Spleen (tissue), 11 donors: ENCODE results near the gene LEKR1. TPM values are rescaled to one million over a fixed set of nuclear protein-coding genes. Genes with fewer than 3 reads are reported as not detected.

ENCODE experiments used
- DNase-seq: peaks from one replicate; pipeline ENCODE4 v3.0.0-alpha.2; 2020
- H3K27ac ChIP-seq, 8 donors: fragments of 200-600 bp; sonication (generic) in 7 of 8; 1 replicate in 4 of 8; 2 replicates in 4 of 8; pipeline versions ENCODE4 v1.5.0 to v1.8.0; 2016 to 2021; ENCODE audit warnings: inconsistent platforms in 4 of 8, mild to moderate bottlenecking in 4 of 8, moderate library complexity in 1 of 8
- H3K27me3 ChIP-seq, 7 donors: fragments of 200-600 bp; sonication (generic) in 6 of 7; replicated peaks in 1 of 7; 1 replicate in 4 of 7; 2 replicates in 3 of 7; pipeline versions ENCODE4 v1.5.0 to v1.8.0; 2016 to 2021; ENCODE audit warnings: inconsistent platforms in 3 of 7, mild to moderate bottlenecking in 1 of 7
- H3K36me3 ChIP-seq, 6 donors: fragments of 200-600 bp; sonication (generic) in 5 of 6; 1 replicate in 4 of 6; 2 replicates in 2 of 6; pipeline versions ENCODE4 v1.5.0 to v1.8.0; 2016 to 2021; ENCODE audit warnings: inconsistent platforms in 2 of 6
- H3K4me1 ChIP-seq, 6 donors: fragments of 200-600 bp; sonication (generic) in 5 of 6; 1 replicate in 3 of 6; 2 replicates in 3 of 6; pipeline versions ENCODE4 v1.5.0 to v1.8.0; 2016 to 2021; ENCODE audit warnings: inconsistent platforms in 3 of 6
- H3K4me3 ChIP-seq, 8 donors: fragments of 200-600 bp; sonication (generic) in 7 of 8; 1 replicate in 4 of 8; 2 replicates in 4 of 8; pipeline versions ENCODE4 v1.5.0 to v1.8.0; 2016 to 2021; ENCODE audit warnings: inconsistent platforms in 4 of 8, mild to moderate bottlenecking in 4 of 8, moderate library complexity in 2 of 8
- H3K9me3 ChIP-seq, 8 donors: fragments of 200-600 bp; sonication (generic) in 7 of 8; 1 replicate in 4 of 8; 2 replicates in 4 of 8; pipeline versions ENCODE4 v1.5.0 to v1.8.0; 2016 to 2021; ENCODE audit warnings: inconsistent platforms in 4 of 8
- POLR2A ChIP-seq, 3 donors: fragments of 450-650 bp; IDR thresholded peaks; one replicate each; pipeline ENCODE4 v1.5.1; 2017; ENCODE audit warnings: antibody characterized with exemption in 3 of 3, mild to moderate bottlenecking in 1 of 3
- POLR2AphosphoS5 ChIP-seq, 3 donors: sonication (generic); formaldehyde crosslinking; IDR thresholded peaks; one replicate each; pipeline ENCODE4 v1.5.1; 2017; ENCODE audit warnings: antibody characterized with exemption in 3 of 3
- WGBS, 5 donors: extraction: QIAGEN DNeasy Blood & Tissue Kit in 3 of 5; methylation state at CpG; one replicate each; pipeline versions ENCODE4 v1.1.5 to v1.1.7; 2013 to 2018; 5-methylcytosine and 5-hydroxymethylcytosine counted together
- intact Hi-C: fragments of 100-400 bp; cut with DNase I; formaldehyde crosslinking; loops from one replicate; pipeline ENCODE4 v1.15.0; 2023; ENCODE audit warnings: low total_unique reads
- polyA plus RNA-seq, 3 donors: library from polyadenylated mRNA; stranded (reverse); fragments of 200-250 nt; gene quantifications; one replicate each; pipeline ENCODE4 v1.2.1, GENCODE V29; 2013
- total RNA-seq, 7 donors: library from RNA; depleted of rRNA in 3 of 7; stranded (reverse); fragments of >200 nt in 3 of 7; fragmentation: NEBNext Ultra II Directional in 4 of 7; extraction: Animal tissue kit (Norgen Biotek cat#: 25700) in 4 of 7; gene quantifications; one replicate each; pipeline versions ENCODE4 v1.1.0 to v1.2.1, GENCODE V29; 2016 to 2021
- TF ChIP-seq, protein P1 (sequence below), 11 experiments: fragments of 200-600 bp in 7 of 11; fragments of 450-650 bp in 4 of 11; sonication (generic) in 4 of 11; IDR thresholded peaks in 8 of 11; conservative IDR thresholded peaks in 3 of 11; 1 replicate in 7 of 11; 2 replicates in 4 of 11; pipeline versions ENCODE4 v1.4.0 to v1.8.0; 2016 to 2021; ENCODE audit warnings: antibody characterized with exemption in 11 of 11, inconsistent platforms in 4 of 11, mild to moderate bottlenecking in 1 of 11
- donor health status: healthy with polysubstance abuse.
- donor health status: DM: no; HTN: no; CAD: no; lungs with moderate emphysema.
- donor health status: DM: no; HTN: no; CAD: no.
- donor health status: Bipolar disorder and iron deficiency.
- donor health status: healthy.
- donor health status: DM: no; HTN: no; CAD: no.
- donor health status: DM: yes; HTN: yes; CAD: no.

Gene LEKR1
- total and polyA plus RNA-seq, 10 donors: 0.48 to 7.5 (median 2.5) TPM

DNA sequence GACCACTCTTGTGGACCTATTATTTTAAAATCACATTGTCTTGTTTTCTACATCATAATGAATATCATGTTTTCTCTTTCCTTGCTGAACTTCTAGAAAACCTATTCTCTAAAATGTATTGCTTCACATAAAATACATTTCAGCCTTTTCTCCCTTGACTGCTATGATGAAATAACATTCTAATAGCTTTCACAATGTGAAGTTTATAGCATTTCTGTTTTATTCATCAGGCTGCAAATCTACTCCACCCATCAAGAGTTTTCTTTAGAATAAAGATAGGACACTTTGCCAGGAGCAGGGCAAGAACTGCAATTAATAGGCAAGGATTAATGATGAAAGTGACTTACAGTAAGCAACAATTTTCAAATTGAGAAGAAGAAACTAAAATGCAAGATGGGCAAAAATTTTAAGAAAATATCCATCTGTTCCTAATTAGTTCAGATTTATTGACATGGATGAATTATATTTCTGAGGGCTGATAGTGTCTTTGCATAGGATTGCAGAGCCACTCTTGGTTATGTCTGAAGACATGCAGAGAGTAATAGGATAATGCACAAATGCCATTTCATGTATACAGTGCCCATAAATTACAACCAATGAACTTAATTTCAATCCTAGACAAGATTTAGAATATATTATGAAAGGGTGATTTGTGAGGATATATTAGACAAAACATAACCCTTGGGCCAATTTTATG lies 21.7 kb downstream of the LEKR1 start:
- no peaks in the 10 kb centered on the region for H3K9me3 ChIP-seq
- no peaks in the 10 kb centered on the region for H3K4me1 ChIP-seq
- no peaks in the 10 kb centered on the region for H3K36me3 ChIP-seq
- H3K27me3 ChIP-seq: no peaks in the 10 kb centered on the region
- intact Hi-C loops: no loop called here
- H3K27ac ChIP-seq: no peak overlapping the region
- TF ChIP-seq POLR2A (IDR thresholded peaks at IDR 0.05) (no peak), POLR2AphosphoS5 (IDR thresholded peaks at IDR 0.05) (no peak)
- TF ChIP-seq, protein P1, sequence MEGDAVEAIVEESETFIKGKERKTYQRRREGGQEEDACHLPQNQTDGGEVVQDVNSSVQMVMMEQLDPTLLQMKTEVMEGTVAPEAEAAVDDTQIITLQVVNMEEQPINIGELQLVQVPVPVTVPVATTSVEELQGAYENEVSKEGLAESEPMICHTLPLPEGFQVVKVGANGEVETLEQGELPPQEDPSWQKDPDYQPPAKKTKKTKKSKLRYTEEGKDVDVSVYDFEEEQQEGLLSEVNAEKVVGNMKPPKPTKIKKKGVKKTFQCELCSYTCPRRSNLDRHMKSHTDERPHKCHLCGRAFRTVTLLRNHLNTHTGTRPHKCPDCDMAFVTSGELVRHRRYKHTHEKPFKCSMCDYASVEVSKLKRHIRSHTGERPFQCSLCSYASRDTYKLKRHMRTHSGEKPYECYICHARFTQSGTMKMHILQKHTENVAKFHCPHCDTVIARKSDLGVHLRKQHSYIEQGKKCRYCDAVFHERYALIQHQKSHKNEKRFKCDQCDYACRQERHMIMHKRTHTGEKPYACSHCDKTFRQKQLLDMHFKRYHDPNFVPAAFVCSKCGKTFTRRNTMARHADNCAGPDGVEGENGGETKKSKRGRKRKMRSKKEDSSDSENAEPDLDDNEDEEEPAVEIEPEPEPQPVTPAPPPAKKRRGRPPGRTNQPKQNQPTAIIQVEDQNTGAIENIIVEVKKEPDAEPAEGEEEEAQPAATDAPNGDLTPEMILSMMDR (IDR thresholded peaks at IDR 0.05 in 8 of 11, conservative IDR thresholded peaks at IDR 0.05 in 3 of 11): no peak
- no peak overlapping the region for H3K4me3 ChIP-seq
- no peak for DNase-seq

DNA sequence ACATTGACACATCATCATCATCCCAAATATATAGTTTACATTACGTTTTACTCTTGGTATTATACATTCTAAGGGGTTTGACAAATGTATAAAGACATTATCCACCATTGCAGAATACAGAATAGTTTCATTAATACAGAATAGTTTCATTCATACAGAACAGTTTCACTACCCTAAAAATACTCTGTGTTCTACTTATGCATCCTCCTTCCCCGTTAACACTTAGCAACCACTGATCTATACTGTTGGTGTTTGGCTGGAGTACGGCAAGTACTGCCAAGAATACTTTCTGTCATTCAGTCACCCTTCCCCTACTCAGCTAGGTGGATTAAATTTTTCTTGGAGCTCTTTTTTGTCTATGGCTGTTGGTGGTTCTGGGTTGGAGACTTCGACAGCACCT lies 33.4 kb downstream of the LEKR1 start:
- no peak overlapping the region for H3K27ac ChIP-seq
- peaks cover 0 to 4% (median 0%) of the 10 kb centered on the region in 6 donors for H3K4me1 ChIP-seq
- no peaks in the 10 kb centered on the region for H3K36me3 ChIP-seq
- no peak for DNase-seq
- no peak overlapping the region for H3K4me3 ChIP-seq
- TF ChIP-seq POLR2A (IDR thresholded peaks at IDR 0.05): no peak
- no peak for TF ChIP-seq POLR2AphosphoS5 (IDR thresholded peaks at IDR 0.05)
- TF ChIP-seq, protein P1 (IDR thresholded peaks at IDR 0.05 in 8 of 11, conservative IDR thresholded peaks at IDR 0.05 in 3 of 11): no peak
- no peaks in the 10 kb centered on the region for H3K9me3 ChIP-seq
- 73 to 78% (median 76%) methylated on average over 4 of the region's 4 CpGs for WGBS, 5 donors
- intact Hi-C loops: no loop called here
- no peaks in the 10 kb centered on the region for H3K27me3 ChIP-seq

DNA sequence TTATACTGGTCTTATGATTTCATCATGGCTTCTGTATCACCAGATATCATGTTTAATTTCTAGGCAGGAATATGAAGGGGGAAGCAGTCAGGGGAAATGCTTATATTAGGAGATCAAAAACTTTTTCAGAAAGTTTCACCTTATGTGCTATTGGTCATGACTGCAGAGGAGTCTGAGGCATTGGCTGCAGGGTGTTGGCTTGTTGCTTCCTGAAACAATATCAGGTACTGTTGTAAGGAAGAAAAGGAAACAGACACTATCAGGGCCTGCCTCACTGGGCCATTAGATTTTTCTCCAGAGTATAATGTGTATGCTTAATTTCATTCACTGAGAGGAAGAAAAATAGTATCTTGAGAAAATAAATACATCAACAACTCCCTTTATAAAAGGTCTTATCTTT lies 34.7 kb downstream of the LEKR1 start:
- H3K36me3 ChIP-seq: no peaks in the 10 kb centered on the region
- no peaks in the 10 kb centered on the region for H3K9me3 ChIP-seq
- H3K4me3 ChIP-seq: no peak overlapping the region
- H3K4me1 ChIP-seq: peaks cover 0 to 4% (median 0%) of the 10 kb centered on the region in 6 donors
- H3K27me3 ChIP-seq: no peaks in the 10 kb centered on the region
- H3K27ac ChIP-seq: no peak overlapping the region
- intact Hi-C loops: no loop called here
- no peak for TF ChIP-seq POLR2A (IDR thresholded peaks at IDR 0.05)
- TF ChIP-seq, protein P1 (IDR thresholded peaks at IDR 0.05 in 8 of 11, conservative IDR thresholded peaks at IDR 0.05 in 3 of 11): no peak
- no peak for TF ChIP-seq POLR2AphosphoS5 (IDR thresholded peaks at IDR 0.05)
- no peak for DNase-seq

DNA sequence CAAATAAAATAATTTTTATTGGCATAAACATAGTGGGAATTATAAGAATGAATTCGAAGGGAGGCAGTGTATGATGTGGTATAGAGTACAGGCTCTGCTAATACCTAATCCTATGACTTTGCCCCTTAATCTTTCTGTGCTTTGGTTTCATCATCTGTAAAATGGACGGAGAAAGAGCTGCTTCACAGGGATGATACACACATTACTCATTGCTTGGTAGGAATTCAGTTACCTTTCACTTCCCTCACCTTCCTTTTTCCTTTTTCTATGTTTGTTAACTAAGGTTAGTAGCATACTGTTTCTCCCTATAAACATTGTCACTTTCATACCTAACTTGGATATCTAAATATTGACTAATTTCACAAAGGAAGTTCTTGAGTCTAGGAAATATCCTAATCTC lies 36.2 kb downstream of the LEKR1 start:
- Histone ChIP-seq H3K27me3 (no peaks in the 10 kb centered on the region), H3K9me3 (no peaks in the 10 kb centered on the region), H3K27ac (no peak overlapping the region), H3K36me3 (no peaks in the 10 kb centered on the region), H3K4me1 (peaks cover 0 to 4% (median 0%) of the 10 kb centered on the region in 6 donors), H3K4me3 (no peak overlapping the region)
- intact Hi-C loops: no loop called here
- TF ChIP-seq, protein P1 (IDR thresholded peaks at IDR 0.05 in 8 of 11, conservative IDR thresholded peaks at IDR 0.05 in 3 of 11): no peak
- no peak for TF ChIP-seq POLR2AphosphoS5 (IDR thresholded peaks at IDR 0.05)
- TF ChIP-seq POLR2A (IDR thresholded peaks at IDR 0.05): no peak
- no peak for DNase-seq
- 79 to 96% (median 88%) methylated on average over 2 of the region's 2 CpGs for WGBS, 5 donors
